Right renal pelvis (tissue), 4 donors: ENCODE data around the gene PCOLCE2. TPM values are rescaled to one million over a fixed set of nuclear protein-coding genes. Genes with fewer than 3 reads are reported as not detected.

ENCODE experiments used
- DNase-seq, 4 donors: peaks; one replicate each; pipeline ENCODE4 v3.0.0-alpha.2; 2013; ENCODE audit warnings: low read depth in 4 of 4, low spot score in 3 of 4, missing footprints in 1 of 4
- polyA plus RNA-seq, 4 donors: library from polyadenylated mRNA; unstranded; fragments of 120-200 nt; gene quantifications; one replicate each; pipeline ENCODE4 v1.2.1, GENCODE V29; 2013; ENCODE audit not compliant: insufficient read length in 4 of 4

Gene PCOLCE2
- 1 to 10 TPM; 4.8 to 6.6 (median 5.7) TPM for polyA plus RNA-seq

GRCh38 chr3:142888481-142889211 lies at the start of gene PCOLCE2:
TSS of gene PCOLCE2 (minus strand) at chr3:142889083. CDS start at chr3:142888896, 187 bp downstream.
- DNase-seq = peak in 3 of 4 donors; percentile 28 to 38 (median 36)

GRCh38 chr3:142935963-142936362 lies 47.1 kb upstream of the PCOLCE2 start:
- no peak for DNase-seq

GRCh38 chr3:142934887-142935269 lies 46.0 kb upstream of the PCOLCE2 start:
- no peak for DNase-seq

GRCh38 chr3:142934128-142934886 lies 45.4 kb upstream of the PCOLCE2 start:
- no peak for DNase-seq

- DNase-seq = no peak
These were observed 42.3 kb upstream of the PCOLCE2 start for GRCh38 chr3:142931222-142931621.

GRCh38 chr3:142930463-142930862 lies 41.6 kb upstream of the PCOLCE2 start:
- no peak for DNase-seq

GRCh38 chr3:142929890-142930289 lies 41.0 kb upstream of the PCOLCE2 start:
- DNase-seq = no peak

- no peak for DNase-seq
These were observed 40.2 kb upstream of the PCOLCE2 start for GRCh38 chr3:142929109-142929508.

GRCh38 chr3:142926368-142926944 lies 37.6 kb upstream of the PCOLCE2 start:
- no peak for DNase-seq

GRCh38 chr3:142925140-142925539 lies 36.3 kb upstream of the PCOLCE2 start:
- no peak for DNase-seq

- no peak for DNase-seq
These were observed 34.8 kb upstream of the PCOLCE2 start for GRCh38 chr3:142923694-142924093.

- DNase-seq = no peak
These were observed 27.7 kb upstream of the PCOLCE2 start for GRCh38 chr3:142916605-142917004.

- no peak for DNase-seq
These were observed 26.8 kb upstream of the PCOLCE2 start for GRCh38 chr3:142915636-142916035.

- no peak for DNase-seq
These were observed 25.5 kb upstream of the PCOLCE2 start for GRCh38 chr3:142914286-142914811.

GRCh38 chr3:142913432-142913831 lies 24.5 kb upstream of the PCOLCE2 start:
- no peak for DNase-seq

GRCh38 chr3:142912402-142913172 lies 23.7 kb upstream of the PCOLCE2 start:
- DNase-seq = no peak

GRCh38 chr3:142910280-142910679 lies 21.4 kb upstream of the PCOLCE2 start:
- no peak for DNase-seq

- DNase-seq = no peak
These were observed 20.4 kb upstream of the PCOLCE2 start for GRCh38 chr3:142909282-142909681.

GRCh38 chr3:142907996-142908395 lies 19.1 kb upstream of the PCOLCE2 start:
- no peak for DNase-seq

- no peak for DNase-seq
These were observed 16.0 kb upstream of the PCOLCE2 start for GRCh38 chr3:142904639-142905436.
